ENCODE measurements around the gene UBA7. TPM values are rescaled to one million over a fixed set of nuclear protein-coding genes. Genes with fewer than 3 reads are reported as not detected.
A peak's percentile ranks its signal among the peaks of the same experiment; 100 is the strongest.

The UBA7 gene
- total and polyA plus RNA-seq, 2 of the 13 experiments (the other 11 are each of a cell fraction or from before 2014, with no cell fraction given): 9.5 to 16.5 TPM

- TF ChIP-seq REL (CRISPR knock-in tag; conservative IDR thresholded peaks at IDR 0.05) (no peak), ZNF160 (CRISPR knock-in tag; IDR thresholded peaks at IDR 0.05) (no peak), TEAD3 (CRISPR knock-in tag; optimal IDR thresholded peaks at IDR 0.05; ENCODE audit: borderline replicate concordance) (peak; percentile 19), ZNF333 (CRISPR knock-in tag; IDR thresholded peaks at IDR 0.05; ENCODE audit: borderline replicate concordance) (no peak), SP5 (CRISPR knock-in tag; IDR thresholded peaks at IDR 0.05; ENCODE audit: borderline replicate concordance, low read depth) (no peak), DRAP1 (CRISPR knock-in tag; IDR thresholded peaks at IDR 0.05) (no peak), CHD2 (IDR thresholded peaks at IDR 0.05; ENCODE audit: low read depth, low read length) (no peak), SALL2 (CRISPR knock-in tag; IDR thresholded peaks at IDR 0.05) (no peak), PRDM10 (CRISPR knock-in tag; IDR thresholded peaks at IDR 0.05; ENCODE audit: low read depth) (no peak), ZNF598 (CRISPR knock-in tag; IDR thresholded peaks at IDR 0.05; ENCODE audit: borderline replicate concordance) (0 out of 2 replicates have a peak, but pooled peaks have one; percentile 25), PHF20 (CRISPR knock-in tag; IDR thresholded peaks at IDR 0.05) (no peak)
- TF ChIP-seq, protein P1, sequence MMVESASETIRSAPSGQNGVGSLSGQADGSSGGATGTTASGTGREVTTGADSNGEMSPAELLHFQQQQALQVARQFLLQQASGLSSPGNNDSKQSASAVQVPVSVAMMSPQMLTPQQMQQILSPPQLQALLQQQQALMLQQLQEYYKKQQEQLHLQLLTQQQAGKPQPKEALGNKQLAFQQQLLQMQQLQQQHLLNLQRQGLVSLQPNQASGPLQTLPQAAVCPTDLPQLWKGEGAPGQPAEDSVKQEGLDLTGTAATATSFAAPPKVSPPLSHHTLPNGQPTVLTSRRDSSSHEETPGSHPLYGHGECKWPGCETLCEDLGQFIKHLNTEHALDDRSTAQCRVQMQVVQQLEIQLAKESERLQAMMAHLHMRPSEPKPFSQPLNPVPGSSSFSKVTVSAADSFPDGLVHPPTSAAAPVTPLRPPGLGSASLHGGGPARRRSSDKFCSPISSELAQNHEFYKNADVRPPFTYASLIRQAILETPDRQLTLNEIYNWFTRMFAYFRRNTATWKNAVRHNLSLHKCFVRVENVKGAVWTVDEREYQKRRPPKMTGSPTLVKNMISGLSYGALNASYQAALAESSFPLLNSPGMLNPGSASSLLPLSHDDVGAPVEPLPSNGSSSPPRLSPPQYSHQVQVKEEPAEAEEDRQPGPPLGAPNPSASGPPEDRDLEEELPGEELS (CRISPR knock-in tag; IDR thresholded peaks at IDR 0.05): no peak
- TF ChIP-seq, protein P2, sequence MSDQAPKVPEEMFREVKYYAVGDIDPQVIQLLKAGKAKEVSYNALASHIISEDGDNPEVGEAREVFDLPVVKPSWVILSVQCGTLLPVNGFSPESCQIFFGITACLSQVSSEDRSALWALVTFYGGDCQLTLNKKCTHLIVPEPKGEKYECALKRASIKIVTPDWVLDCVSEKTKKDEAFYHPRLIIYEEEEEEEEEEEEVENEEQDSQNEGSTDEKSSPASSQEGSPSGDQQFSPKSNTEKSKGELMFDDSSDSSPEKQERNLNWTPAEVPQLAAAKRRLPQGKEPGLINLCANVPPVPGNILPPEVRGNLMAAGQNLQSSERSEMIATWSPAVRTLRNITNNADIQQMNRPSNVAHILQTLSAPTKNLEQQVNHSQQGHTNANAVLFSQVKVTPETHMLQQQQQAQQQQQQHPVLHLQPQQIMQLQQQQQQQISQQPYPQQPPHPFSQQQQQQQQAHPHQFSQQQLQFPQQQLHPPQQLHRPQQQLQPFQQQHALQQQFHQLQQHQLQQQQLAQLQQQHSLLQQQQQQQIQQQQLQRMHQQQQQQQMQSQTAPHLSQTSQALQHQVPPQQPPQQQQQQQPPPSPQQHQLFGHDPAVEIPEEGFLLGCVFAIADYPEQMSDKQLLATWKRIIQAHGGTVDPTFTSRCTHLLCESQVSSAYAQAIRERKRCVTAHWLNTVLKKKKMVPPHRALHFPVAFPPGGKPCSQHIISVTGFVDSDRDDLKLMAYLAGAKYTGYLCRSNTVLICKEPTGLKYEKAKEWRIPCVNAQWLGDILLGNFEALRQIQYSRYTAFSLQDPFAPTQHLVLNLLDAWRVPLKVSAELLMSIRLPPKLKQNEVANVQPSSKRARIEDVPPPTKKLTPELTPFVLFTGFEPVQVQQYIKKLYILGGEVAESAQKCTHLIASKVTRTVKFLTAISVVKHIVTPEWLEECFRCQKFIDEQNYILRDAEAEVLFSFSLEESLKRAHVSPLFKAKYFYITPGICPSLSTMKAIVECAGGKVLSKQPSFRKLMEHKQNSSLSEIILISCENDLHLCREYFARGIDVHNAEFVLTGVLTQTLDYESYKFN (CRISPR knock-in tag; conservative IDR thresholded peaks at IDR 0.05): no peak
- TF ChIP-seq, protein P3, sequence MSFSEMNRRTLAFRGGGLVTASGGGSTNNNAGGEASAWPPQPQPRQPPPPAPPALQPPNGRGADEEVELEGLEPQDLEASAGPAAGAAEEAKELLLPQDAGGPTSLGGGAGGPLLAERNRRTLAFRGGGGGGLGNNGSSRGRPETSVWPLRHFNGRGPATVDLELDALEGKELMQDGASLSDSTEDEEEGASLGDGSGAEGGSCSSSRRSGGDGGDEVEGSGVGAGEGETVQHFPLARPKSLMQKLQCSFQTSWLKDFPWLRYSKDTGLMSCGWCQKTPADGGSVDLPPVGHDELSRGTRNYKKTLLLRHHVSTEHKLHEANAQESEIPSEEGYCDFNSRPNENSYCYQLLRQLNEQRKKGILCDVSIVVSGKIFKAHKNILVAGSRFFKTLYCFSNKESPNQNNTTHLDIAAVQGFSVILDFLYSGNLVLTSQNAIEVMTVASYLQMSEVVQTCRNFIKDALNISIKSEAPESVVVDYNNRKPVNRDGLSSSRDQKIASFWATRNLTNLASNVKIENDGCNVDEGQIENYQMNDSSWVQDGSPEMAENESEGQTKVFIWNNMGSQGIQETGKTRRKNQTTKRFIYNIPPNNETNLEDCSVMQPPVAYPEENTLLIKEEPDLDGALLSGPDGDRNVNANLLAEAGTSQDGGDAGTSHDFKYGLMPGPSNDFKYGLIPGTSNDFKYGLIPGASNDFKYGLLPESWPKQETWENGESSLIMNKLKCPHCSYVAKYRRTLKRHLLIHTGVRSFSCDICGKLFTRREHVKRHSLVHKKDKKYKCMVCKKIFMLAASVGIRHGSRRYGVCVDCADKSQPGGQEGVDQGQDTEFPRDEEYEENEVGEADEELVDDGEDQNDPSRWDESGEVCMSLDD (CRISPR knock-in tag; IDR thresholded peaks at IDR 0.05; ENCODE audit: borderline replicate concordance): no peak
- TF ChIP-seq, protein P4, sequence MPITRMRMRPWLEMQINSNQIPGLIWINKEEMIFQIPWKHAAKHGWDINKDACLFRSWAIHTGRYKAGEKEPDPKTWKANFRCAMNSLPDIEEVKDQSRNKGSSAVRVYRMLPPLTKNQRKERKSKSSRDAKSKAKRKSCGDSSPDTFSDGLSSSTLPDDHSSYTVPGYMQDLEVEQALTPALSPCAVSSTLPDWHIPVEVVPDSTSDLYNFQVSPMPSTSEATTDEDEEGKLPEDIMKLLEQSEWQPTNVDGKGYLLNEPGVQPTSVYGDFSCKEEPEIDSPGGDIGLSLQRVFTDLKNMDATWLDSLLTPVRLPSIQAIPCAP (CRISPR knock-in tag; IDR thresholded peaks at IDR 0.05; ENCODE audit: low read depth): no peak
These were observed 25.5 kb upstream of the UBA7 start (continued) for GRCh38 chr3:49839193-49839809.

Measured in HepG2 (cell line).